Activated CD8-positive, alpha-beta memory T cell treated with anti-CD3 and anti-CD28 coated beads, Interleukin-2, amount 50 U/mL, for 1 hour (primary cell): ENCODE data around the gene KBTBD4.

ENCODE experiments used
- DNase-seq: peaks from one replicate; pipeline ENCODE4 v3.0.0-alpha.2; 2020; ENCODE audit errors: extremely low read depth

KBTBD4 gene

GRCh38 chr11:47578524-47579494 lies at the start of gene KBTBD4, which contains the start of gene NDUFS3:
TSS of gene KBTBD4 (minus strand) at chr11:47578970. CDS start at chr11:47578951, 19 bp downstream.
TSS of gene NDUFS3 (plus strand) at chr11:47579074. CDS start at chr11:47579092, 18 bp downstream.
- DNase-seq: peak; percentile 80

- DNase-seq: no peak
These were observed 49.3 kb upstream of the KBTBD4 start for GRCh38 chr11:47628026-47628425.

GRCh38 chr11:47626234-47626633 lies 47.5 kb upstream of the KBTBD4 start:
- no peak for DNase-seq

GRCh38 chr11:47620836-47621378 lies 42.1 kb upstream of the KBTBD4 start:
- DNase-seq: no peak

- DNase-seq: no peak
These were observed 38.6 kb upstream of the KBTBD4 start for GRCh38 chr11:47617417-47617809.

GRCh38 chr11:47616726-47617416 lies 38.1 kb upstream of the KBTBD4 start:
- DNase-seq: no peak

- DNase-seq: no peak
These were observed 36.5 kb upstream of the KBTBD4 start for GRCh38 chr11:47615249-47615648.

- no peak for DNase-seq
These were observed 32.6 kb upstream of the KBTBD4 start for GRCh38 chr11:47611348-47611794.

- DNase-seq: no peak
These were observed 30.9 kb upstream of the KBTBD4 start for GRCh38 chr11:47609675-47610074.

GRCh38 chr11:47607380-47607779 lies 28.6 kb upstream of the KBTBD4 start:
- no peak for DNase-seq

GRCh38 chr11:47606731-47607130 lies 28.0 kb upstream of the KBTBD4 start:
- no peak for DNase-seq

GRCh38 chr11:47605921-47606320 lies 27.2 kb upstream of the KBTBD4 start:
- DNase-seq: no peak

- DNase-seq: no peak
These were observed 24.5 kb upstream of the KBTBD4 start for GRCh38 chr11:47603295-47603694.

GRCh38 chr11:47599902-47600301 lies 21.1 kb upstream of the KBTBD4 start:
- DNase-seq: no peak

- no peak for DNase-seq
These were observed 17.2 kb upstream of the KBTBD4 start for GRCh38 chr11:47595967-47596366.

GRCh38 chr11:47595029-47595428 lies 16.3 kb upstream of the KBTBD4 start:
- no peak for DNase-seq

GRCh38 chr11:47593934-47594855 lies 15.4 kb upstream of the KBTBD4 start, which contains the start of gene C1QTNF4:
TSS of gene C1QTNF4 (minus strand) at chr11:47594411. CDS start at chr11:47590810, 3,601 bp downstream.
- DNase-seq: no peak

GRCh38 chr11:47593492-47593933 lies 14.7 kb upstream of the KBTBD4 start:
- no peak for DNase-seq

GRCh38 chr11:47592970-47593369 lies 14.2 kb upstream of the KBTBD4 start:
- no peak for DNase-seq

GRCh38 chr11:47592251-47592650 lies 13.5 kb upstream of the KBTBD4 start:
- DNase-seq: no peak

GRCh38 chr11:47591764-47592163 lies 13.0 kb upstream of the KBTBD4 start:
- DNase-seq: no peak
